ENCODE measurements around the gene CLEC16A.

The CLEC16A gene

DNA sequence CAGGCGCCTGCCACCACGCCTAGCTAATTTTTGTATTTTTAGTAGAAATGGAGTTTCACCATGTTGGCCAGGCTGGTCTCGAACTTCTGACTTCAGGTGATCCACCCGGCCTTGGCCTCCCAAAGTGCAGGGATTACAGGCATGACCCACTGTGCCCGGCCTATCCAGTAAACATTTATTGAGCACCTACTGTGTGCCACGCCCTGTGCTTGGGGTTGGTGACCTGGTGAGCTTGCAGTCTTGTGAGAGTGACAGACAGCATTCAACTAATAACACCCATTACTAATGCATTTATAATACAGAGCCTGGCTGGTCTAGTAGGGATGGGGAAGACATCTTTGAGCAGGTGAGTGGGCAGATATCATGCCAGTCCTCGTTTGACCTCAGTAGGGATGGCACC is 198.6 kb downstream of the CLEC16A start:
- TF ChIP-seq EGR1 (IDR thresholded peaks at IDR 0.05), result no peak
- no peak for TF ChIP-seq MAX (IDR thresholded peaks at IDR 0.05)
- TF ChIP-seq CEBPB (IDR thresholded peaks at IDR 0.05), result no peak
- no peak for TF ChIP-seq REST (IDR thresholded peaks at IDR 0.05; ENCODE audit: low read depth)
- no peak for TF ChIP-seq TAF1 (IDR thresholded peaks at IDR 0.05; ENCODE audit: low read depth)
- no peak for TF ChIP-seq EP300 (IDR thresholded peaks at IDR 0.05; ENCODE audit: borderline replicate concordance)
- no peak for TF ChIP-seq CREB1 (IDR thresholded peaks at IDR 0.05; ENCODE audit: low read depth)
- no peak for TF ChIP-seq TEAD4 (IDR thresholded peaks at IDR 0.05)
- TF ChIP-seq TCF12 (IDR thresholded peaks at IDR 0.05; ENCODE audit: low read depth), result no peak
- TF ChIP-seq RAD21 (IDR thresholded peaks at IDR 0.05; ENCODE audit: low read depth), result no peak
- TF ChIP-seq YY1 (IDR thresholded peaks at IDR 0.05; ENCODE audit: low read depth), result no peak
- TF ChIP-seq NFIC (IDR thresholded peaks at IDR 0.05), result no peak
- no peak for TF ChIP-seq ZBTB7A (IDR thresholded peaks at IDR 0.05; ENCODE audit: low read depth)
- no peak for TF ChIP-seq FOXM1 (IDR thresholded peaks at IDR 0.05; ENCODE audit: borderline replicate concordance, low read depth)
- no peak for TF ChIP-seq USF1 (IDR thresholded peaks at IDR 0.05)

DNA sequence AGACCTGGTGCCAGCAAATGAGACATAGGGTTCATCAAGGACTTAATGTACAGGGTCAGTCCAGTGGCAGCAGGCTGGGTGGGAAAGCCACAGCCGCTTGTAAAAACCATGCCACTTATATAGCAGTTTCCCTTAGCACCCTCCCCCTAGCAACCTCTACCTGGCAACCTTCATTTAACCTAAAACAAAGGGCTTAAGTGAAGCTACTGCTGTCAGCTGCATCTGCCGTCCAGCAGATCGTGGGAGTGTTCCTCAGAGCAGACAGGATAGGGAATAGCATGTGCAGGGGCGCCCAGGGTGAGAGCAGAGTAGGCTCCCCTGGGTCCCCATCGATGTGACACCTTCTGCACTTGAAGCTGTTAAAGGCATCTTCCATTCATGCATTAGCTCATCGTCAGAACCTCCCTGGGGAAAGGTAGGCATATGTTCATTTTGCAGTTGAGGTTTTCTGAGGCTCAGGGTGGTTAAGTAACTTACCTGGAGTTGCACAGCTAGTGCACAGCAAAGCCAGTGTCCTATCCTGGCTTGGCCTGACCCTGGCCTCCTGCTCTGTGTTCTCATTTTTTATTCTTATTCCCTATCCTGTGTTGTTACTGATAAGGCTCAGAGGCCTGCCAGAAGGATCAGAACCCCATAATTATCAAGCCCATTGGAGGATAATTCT is 199.1 kb downstream of the CLEC16A start:
- TF ChIP-seq TCF12 (IDR thresholded peaks at IDR 0.05; ENCODE audit: low read depth) (no peak), FOXM1 (IDR thresholded peaks at IDR 0.05; ENCODE audit: borderline replicate concordance, low read depth) (no peak), YY1 (IDR thresholded peaks at IDR 0.05; ENCODE audit: low read depth) (no peak), EGR1 (IDR thresholded peaks at IDR 0.05) (no peak), USF1 (IDR thresholded peaks at IDR 0.05) (no peak), EP300 (IDR thresholded peaks at IDR 0.05; ENCODE audit: borderline replicate concordance) (no peak), CREB1 (IDR thresholded peaks at IDR 0.05; ENCODE audit: low read depth) (no peak), CEBPB (IDR thresholded peaks at IDR 0.05) (no peak), ZBTB7A (IDR thresholded peaks at IDR 0.05; ENCODE audit: low read depth) (no peak), MAX (IDR thresholded peaks at IDR 0.05) (no peak), TAF1 (IDR thresholded peaks at IDR 0.05; ENCODE audit: low read depth) (no peak), REST (IDR thresholded peaks at IDR 0.05; ENCODE audit: low read depth) (no peak), RAD21 (IDR thresholded peaks at IDR 0.05; ENCODE audit: low read depth) (no peak)

DNA sequence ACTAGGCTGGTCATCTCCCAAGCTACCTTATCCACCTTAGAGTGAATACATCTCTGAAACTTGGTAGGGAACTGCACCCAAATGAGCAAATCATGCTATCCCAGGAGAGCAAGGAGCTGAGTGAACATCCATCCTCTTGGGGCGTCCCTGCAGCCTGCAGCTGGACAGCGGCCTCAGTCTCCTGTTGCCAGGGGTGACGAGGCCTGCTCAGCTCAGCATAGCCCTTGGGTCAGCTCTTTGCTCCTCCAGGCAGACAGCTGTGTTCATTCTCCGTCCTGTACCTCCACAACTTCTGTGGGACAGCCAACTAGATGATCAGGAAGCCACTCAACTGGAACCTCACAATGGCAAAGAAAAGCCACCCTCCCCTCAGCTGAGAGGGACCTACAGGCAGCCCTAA is 199.8 kb downstream of the CLEC16A start:
- TF ChIP-seq TEAD4 (IDR thresholded peaks at IDR 0.05) (no peak), REST (IDR thresholded peaks at IDR 0.05; ENCODE audit: low read depth) (peak; percentile 26; the same call in 1 of the 2 replicates)

GRCh38 chr16:11145173-11145818 is 200.9 kb downstream of the CLEC16A start:
- TF ChIP-seq YY1 (IDR thresholded peaks at IDR 0.05; ENCODE audit: low read depth) (no peak), MAX (IDR thresholded peaks at IDR 0.05) (no peak), EP300 (IDR thresholded peaks at IDR 0.05; ENCODE audit: borderline replicate concordance) (no peak), CEBPB (IDR thresholded peaks at IDR 0.05) (no peak), USF1 (IDR thresholded peaks at IDR 0.05) (no peak), TAF1 (IDR thresholded peaks at IDR 0.05; ENCODE audit: low read depth) (no peak), CREB1 (IDR thresholded peaks at IDR 0.05; ENCODE audit: low read depth) (no peak), REST (IDR thresholded peaks at IDR 0.05; ENCODE audit: low read depth) (no peak)
